Uterus (tissue), 4 donors: ENCODE data around the gene FDX2. TPM values are rescaled to one million over a fixed set of nuclear protein-coding genes. Genes with fewer than 3 reads are reported as not detected.

Experiments used
- DNase-seq, 2 donors: peaks; one replicate each; pipeline ENCODE4 v3.0.0-alpha.2; 2019 to 2020
- H3K27ac ChIP-seq, 2 donors: fragments of 200-600 bp; sonication (generic); 1 replicate in 1 of 2; 2 replicates in 1 of 2; pipeline ENCODE4 v1.5.1; 2016 to 2018
- H3K27me3 ChIP-seq, 2 donors: fragments of 200-600 bp; sonication (generic); one replicate each; pipeline ENCODE4 v1.5.1; 2018 to 2019; ENCODE audit warnings: control low read depth in 1 of 2
- H3K36me3 ChIP-seq, 2 donors: fragments of 200-600 bp; sonication (generic); one replicate each; pipeline ENCODE4 v1.5.1; 2019; ENCODE audit warnings: control low read depth in 1 of 2
- H3K4me1 ChIP-seq, 2 donors: fragments of 200-600 bp; sonication (generic); one replicate each; pipeline ENCODE4 v1.5.1; 2018 to 2019; ENCODE audit warnings: control low read depth in 1 of 2
- H3K4me3 ChIP-seq, 2 donors: fragments of 200-600 bp; sonication (generic); 1 replicate in 1 of 2; 2 replicates in 1 of 2; pipeline ENCODE4 v1.5.1; 2018 to 2019; ENCODE audit warnings: mild to moderate bottlenecking in 1 of 2
- H3K9me3 ChIP-seq, 2 donors: fragments of 200-600 bp; sonication (generic); one replicate each; pipeline ENCODE4 v1.5.1; 2019; ENCODE audit warnings: control low read depth in 1 of 2
- CTCF ChIP-seq, 4 experiments: fragments of 200-600 bp in 2 of 4; fragments of 450-650 bp in 2 of 4; sonication (generic) in 2 of 4; IDR thresholded peaks; one replicate each; pipeline ENCODE4 v1.5.1; 2016 to 2019; ENCODE audit warnings: antibody characterized with exemption in 4 of 4, mild to moderate bottlenecking in 2 of 4, moderate library complexity in 1 of 4
- POLR2A ChIP-seq, 2 donors: fragments of 450-650 bp; IDR thresholded peaks; one replicate each; pipeline ENCODE4 v1.6.1; 2016; ENCODE audit warnings: antibody characterized with exemption in 2 of 2, mild to moderate bottlenecking in 1 of 2, moderate library complexity in 1 of 2
- intact Hi-C: fragments of 100-400 bp; cut with DNase I; formaldehyde crosslinking; loops from one replicate; pipeline ENCODE4 v1.15.1; 2023; ENCODE audit warnings: low total_unique reads
- total RNA-seq, 4 donors: library from RNA; depleted of rRNA in 3 of 4; stranded (reverse); fragments of >200 nt in 3 of 4; gene quantifications; one replicate each; pipeline versions ENCODE4 v1.1.0 to v1.2.4, GENCODE V29; 2014 to 2023
- donor health status: DM: yes; HTN: yes; CAD: no.

FDX2 gene
- total RNA-seq, 4 donors from 2014 or later: 1.5 to 12.7 (median 4.9) TPM

- peaks cover 0 to 31% of the 10 kb centered on the region in 2 donors for H3K4me1 ChIP-seq
- no peaks in the 10 kb centered on the region for H3K36me3 ChIP-seq
- H3K27ac ChIP-seq: no peak overlapping the region
- H3K9me3 ChIP-seq: no peaks in the 10 kb centered on the region
- no peak overlapping the region for H3K4me3 ChIP-seq
- no peak for TF ChIP-seq POLR2A (IDR thresholded peaks at IDR 0.05)
- TF ChIP-seq CTCF (IDR thresholded peaks at IDR 0.05): no peak
- H3K27me3 ChIP-seq: peaks cover 44 to 65% of the 10 kb centered on the region in 2 donors
- intact Hi-C loops: no loop called here
- no peak for DNase-seq
Observed at GRCh38 chr19:10290357-10290875, 25.4 kb downstream of the FDX2 start.

- intact Hi-C loops: no loop called here
- Histone ChIP-seq H3K36me3 (no peaks in the 10 kb centered on the region), H3K27ac (no peak within 1 kb of the TSS), H3K4me1 (peaks cover 0 to 31% of the 10 kb centered on the region in 2 donors), H3K4me3 (peak within 1 kb of the TSS in 1 of 2 donors; percentile 11), H3K9me3 (no peaks in the 10 kb centered on the region), H3K27me3 (peaks cover 39 to 60% of the 10 kb centered on the region in 2 donors)
- TF ChIP-seq POLR2A (IDR thresholded peaks at IDR 0.05): no peak
- no peak for TF ChIP-seq CTCF (IDR thresholded peaks at IDR 0.05)
- DNase-seq: no peak
Observed at GRCh38 chr19:10289836-10290356, 25.9 kb downstream of the FDX2 start, which contains the start of gene ICAM5. ICAM5 (plus strand) TSS chr19:10289952; CDS start chr19:10290044, 92 bp downstream.

- no peak for DNase-seq
- H3K4me3 ChIP-seq: peak overlapping the region in 1 of 2 donors; percentile 11
- no peaks in the 10 kb centered on the region for H3K9me3 ChIP-seq
- TF ChIP-seq POLR2A (IDR thresholded peaks at IDR 0.05): no peak
- TF ChIP-seq CTCF (IDR thresholded peaks at IDR 0.05): no peak
- H3K36me3 ChIP-seq: no peaks in the 10 kb centered on the region
- H3K4me1 ChIP-seq: peaks cover 0 to 31% of the 10 kb centered on the region in 2 donors
- intact Hi-C loops: no loop called here
- peaks cover 39 to 54% of the 10 kb centered on the region in 2 donors for H3K27me3 ChIP-seq
- no peak overlapping the region for H3K27ac ChIP-seq
Observed at GRCh38 chr19:10289167-10289835, 26.5 kb downstream of the FDX2 start.

- Histone ChIP-seq H3K27me3 (peaks cover 36 to 48% of the 10 kb centered on the region in 2 donors), H3K36me3 (no peaks in the 10 kb centered on the region), H3K27ac (no peak overlapping the region), H3K4me3 (no peak overlapping the region), H3K9me3 (no peaks in the 10 kb centered on the region), H3K4me1 (peaks cover 0 to 31% of the 10 kb centered on the region in 2 donors)
- DNase-seq: no peak
- intact Hi-C loops: no loop called here
- TF ChIP-seq POLR2A (IDR thresholded peaks at IDR 0.05) (no peak), CTCF (IDR thresholded peaks at IDR 0.05) (no peak)
Observed at GRCh38 chr19:10288662-10289166, 27.1 kb downstream of the FDX2 start.
